GM12892 (cell line): ENCODE measurements around the gene BLNK.
A peak's percentile ranks its signal among the peaks of the same experiment; 100 is the strongest.

ENCODE experiments used
- DNase-seq: peaks from one replicate; pipeline ENCODE4 v3.0.0; 2011; ENCODE audit not compliant: insufficient read length
- FAIRE-seq: peaks from 2 replicates; lab custom pipeline; 2011; peaks lifted over from hg19 to GRCh38; lab: Jason Lieb, UNC
- POLR2A ChIP-seq: IDR thresholded peaks from 2 replicates; pipeline ENCODE4 v1.6.1; 2011; ENCODE audit warnings: low read depth, low read length, control low read depth
- POLR2AphosphoS5 ChIP-seq: IDR thresholded peaks from 2 replicates; pipeline ENCODE4 v1.6.1; 2011; ENCODE audit warnings: low read depth, low read length, control low read depth
- TAF1 ChIP-seq: IDR thresholded peaks from 2 replicates; pipeline ENCODE4 v1.6.1; 2011; ENCODE audit warnings: low read depth, mild to moderate bottlenecking, control low read depth, low read length, borderline replicate concordance

Gene BLNK

GRCh38 chr10:96235326-96236089, 35.9 kb downstream of the BLNK start:
- no peak for TF ChIP-seq POLR2AphosphoS5
- no peak for TF ChIP-seq TAF1
- FAIRE-seq: no peak
- no peak for DNase-seq

GRCh38 chr10:96233959-96234358, 37.4 kb downstream of the BLNK start:
- TF ChIP-seq TAF1: no peak
- no peak for TF ChIP-seq POLR2A
- TF ChIP-seq POLR2AphosphoS5: no peak
- DNase-seq (no peak), FAIRE-seq (no peak)

GRCh38 chr10:96230527-96230926, 40.8 kb downstream of the BLNK start:
- DNase-seq (no peak), FAIRE-seq (peak; percentile 17)
- TF ChIP-seq TAF1 (no peak), POLR2AphosphoS5 (no peak), POLR2A (no peak)

- peak; percentile 52 for DNase-seq
- peak; percentile 96 for FAIRE-seq
- TF ChIP-seq TAF1 (no peak), POLR2A (no peak), POLR2AphosphoS5 (no peak)
Observed at GRCh38 chr10:96229568-96230030, 41.8 kb downstream of the BLNK start.

- TF ChIP-seq POLR2A (no peak), TAF1 (no peak), POLR2AphosphoS5 (no peak)
- FAIRE-seq (no peak), DNase-seq (no peak)
Observed at GRCh38 chr10:96228408-96228994, 42.9 kb downstream of the BLNK start.

- TF ChIP-seq POLR2AphosphoS5 (no peak), TAF1 (no peak), POLR2A (no peak)
- no peak for DNase-seq
- FAIRE-seq: no peak
Observed at GRCh38 chr10:96227206-96227605, 44.2 kb downstream of the BLNK start.

- TF ChIP-seq POLR2AphosphoS5 (no peak), TAF1 (no peak)
- FAIRE-seq: no peak
- no peak for DNase-seq
Observed at GRCh38 chr10:96225119-96225518, 46.2 kb downstream of the BLNK start.

- TF ChIP-seq POLR2AphosphoS5 (no peak), POLR2A (no peak), TAF1 (no peak)
- FAIRE-seq (no peak), DNase-seq (no peak)
Observed at GRCh38 chr10:96222908-96223307, 48.5 kb downstream of the BLNK start.

GRCh38 chr10:96222441-96222840, 48.9 kb downstream of the BLNK start:
- DNase-seq (no peak), FAIRE-seq (no peak)
- TF ChIP-seq POLR2A (no peak), POLR2AphosphoS5 (no peak), TAF1 (no peak)

- TF ChIP-seq TAF1 (no peak), POLR2AphosphoS5 (no peak), POLR2A (no peak)
- no peak for DNase-seq
- FAIRE-seq: no peak
Observed at GRCh38 chr10:96218826-96219225, 52.5 kb downstream of the BLNK start.

GRCh38 chr10:96217711-96218110, 53.7 kb downstream of the BLNK start:
- TF ChIP-seq POLR2A: no peak
- no peak for TF ChIP-seq POLR2AphosphoS5
- TF ChIP-seq TAF1: no peak
- FAIRE-seq (no peak), DNase-seq (no peak)

GRCh38 chr10:96216775-96217174, 54.6 kb downstream of the BLNK start:
- DNase-seq (no peak), FAIRE-seq (no peak)
- no peak for TF ChIP-seq POLR2AphosphoS5
- TF ChIP-seq TAF1: no peak
- TF ChIP-seq POLR2A: no peak
